GM12864 (cell line): ENCODE results near the gene PUS7L.

Source experiments
- DNase-seq: peaks from one replicate; pipeline ENCODE4 v3.0.0-alpha.2; 2011; ENCODE audit warnings: low read depth
- H3K4me3 ChIP-seq: 2 replicates; pipeline ENCODE4 v1.5.1; 2011; ENCODE audit warnings: mild to moderate bottlenecking, low read depth, low read length, control low read depth
- CTCF ChIP-seq: IDR thresholded peaks from 2 replicates; pipeline ENCODE4 v1.5.1; 2011; ENCODE audit warnings: low read depth, mild to moderate bottlenecking, moderate library complexity, low read length, control low read depth, inconsistent platforms; ENCODE audit errors: missing control alignments

Gene PUS7L

GRCh38 chr12:43749016-43749415, 9.6 kb downstream of the PUS7L start:
- no peak for DNase-seq
- no peak overlapping the region for H3K4me3 ChIP-seq
- no peak for TF ChIP-seq CTCF

GRCh38 chr12:43744826-43745225, 13.8 kb downstream of the PUS7L start:
- H3K4me3 ChIP-seq: no peak overlapping the region
- TF ChIP-seq CTCF: no peak
- no peak for DNase-seq

GRCh38 chr12:43742106-43742505, 16.5 kb downstream of the PUS7L start:
- H3K4me3 ChIP-seq: no peak overlapping the region
- TF ChIP-seq CTCF: no peak
- DNase-seq: no peak

GRCh38 chr12:43740511-43741100, 18.0 kb downstream of the PUS7L start:
- TF ChIP-seq CTCF: no peak
- H3K4me3 ChIP-seq: no peak overlapping the region
- no peak for DNase-seq

- no peak for TF ChIP-seq CTCF
- DNase-seq: no peak
- H3K4me3 ChIP-seq: no peak overlapping the region
These were observed 20.9 kb downstream of the PUS7L start for GRCh38 chr12:43737646-43738045.

GRCh38 chr12:43736927-43737440, 21.6 kb downstream of the PUS7L start:
- DNase-seq: no peak
- TF ChIP-seq CTCF: no peak
- H3K4me3 ChIP-seq: no peak overlapping the region

GRCh38 chr12:43733687-43734086, 24.9 kb downstream of the PUS7L start:
- DNase-seq: no peak
- H3K4me3 ChIP-seq: no peak overlapping the region
- no peak for TF ChIP-seq CTCF
